CD14-positive monocyte (primary cell): ENCODE results near the gene EFCAB7. TPM values are rescaled to one million over a fixed set of nuclear protein-coding genes. Genes with fewer than 3 reads are reported as not detected.

Source experiments
- DNase-seq, 3 donors: peaks; one replicate each; pipeline ENCODE4 v3.0.0-alpha.2; 2011 to 2022
- H2AFZ ChIP-seq: 2 replicates; pipeline ENCODE4 v1.6.0; 2012; ENCODE audit warnings: mild to moderate bottlenecking, low read depth, low read length, inconsistent platforms; ENCODE audit not compliant: insufficient read depth, poor library complexity, severe bottlenecking
- H3K27ac ChIP-seq, 2 donors: 1 replicate in 1 of 2; 2 replicates in 1 of 2; pipeline ENCODE4 v1.5.1; 2012 to 2013; ENCODE audit warnings: low read length in 2 of 2, control low read depth in 1 of 2, inconsistent platforms in 1 of 2, low read depth in 1 of 2, mild to moderate bottlenecking in 1 of 2
- H3K27me3 ChIP-seq, 2 donors: one replicate each; pipeline versions ENCODE4 v1.6.0 to v1.6.1; 2011 to 2013; ENCODE audit warnings: low read length in 2 of 2; ENCODE audit not compliant: control insufficient read depth in 2 of 2, insufficient read depth in 2 of 2
- H3K36me3 ChIP-seq, 2 donors: replicated peaks in 1 of 2; 1 replicate in 1 of 2; 2 replicates in 1 of 2; pipeline versions ENCODE4 v1.5.1 to v1.6.1; 2012 to 2013; ENCODE audit warnings: low read length in 2 of 2, control low read depth in 1 of 2, inconsistent platforms in 1 of 2, mild to moderate bottlenecking in 1 of 2; ENCODE audit not compliant: insufficient read depth in 2 of 2, control insufficient read depth in 1 of 2
- H3K4me1 ChIP-seq, 2 donors: 1 replicate in 1 of 2; 2 replicates in 1 of 2; pipeline versions ENCODE4 v1.5.1 to v1.6.1; 2012 to 2013; ENCODE audit warnings: low read length in 2 of 2, control low read depth in 1 of 2, inconsistent platforms in 1 of 2, mild to moderate bottlenecking in 1 of 2, moderate library complexity in 1 of 2; ENCODE audit not compliant: insufficient read depth in 2 of 2, control insufficient read depth in 1 of 2
- H3K4me2 ChIP-seq: replicated peaks from 2 replicates; pipeline ENCODE3; 2012; ENCODE audit warnings: low read length, moderate library complexity, mild to moderate bottlenecking; ENCODE audit not compliant: poor library complexity, severe bottlenecking; ENCODE audit errors: extremely low read depth
- H3K4me3 ChIP-seq, 3 experiments: fragments of 200-600 bp in 1 of 3; sonication (generic) in 1 of 3; replicated peaks in 1 of 3; 1 replicate in 2 of 3; 2 replicates in 1 of 3; pipeline ENCODE4 v1.5.1; 2011 to 2013; ENCODE audit warnings: low read length in 3 of 3, mild to moderate bottlenecking in 3 of 3, control low read depth in 2 of 3, low read depth in 2 of 3, inconsistent platforms in 1 of 3, moderate library complexity in 1 of 3
- H3K79me2 ChIP-seq: 2 replicates; pipeline ENCODE4 v1.6.0; 2012; ENCODE audit warnings: mild to moderate bottlenecking, control low read depth, inconsistent platforms, low read length, moderate library complexity; ENCODE audit not compliant: insufficient read depth
- H3K9ac ChIP-seq: 2 replicates; pipeline ENCODE4 v1.6.0; 2017; ENCODE audit warnings: low read length, mild to moderate bottlenecking; ENCODE audit not compliant: insufficient read depth, poor library complexity, severe bottlenecking
- H3K9me3 ChIP-seq, 2 donors: replicated peaks in 1 of 2; 1 replicate in 1 of 2; 2 replicates in 1 of 2; pipeline versions ENCODE4 v1.5.1 to v1.6.1; 2012 to 2013; ENCODE audit warnings: low read length in 2 of 2, control low read depth in 1 of 2; ENCODE audit not compliant: control insufficient read depth in 1 of 2, insufficient read depth in 1 of 2
- H4K20me1 ChIP-seq: 2 replicates; pipeline ENCODE4 v1.6.0; 2012; ENCODE audit warnings: mild to moderate bottlenecking, low read length, control low read depth, moderate library complexity; ENCODE audit not compliant: insufficient read depth
- H3K27ac Mint-ChIP-seq, 7 donors: one replicate each; pipeline ENCODE4 v1.8.0; 2020; ENCODE audit warnings: mild to moderate bottlenecking in 7 of 7, mixed read lengths in 7 of 7, moderate library complexity in 6 of 7, inconsistent platforms in 2 of 7
- H3K27me3 Mint-ChIP-seq, 3 donors: one replicate each; pipeline ENCODE4 v1.8.0; 2021 to 2022; ENCODE audit warnings: low read depth in 3 of 3, mild to moderate bottlenecking in 3 of 3, mixed read lengths in 3 of 3, moderate library complexity in 3 of 3, inconsistent platforms in 1 of 3
- H3K36me3 Mint-ChIP-seq, 2 donors: one replicate each; pipeline ENCODE4 v1.8.0; 2020; ENCODE audit warnings: mixed read lengths in 2 of 2, inconsistent platforms in 1 of 2, mild to moderate bottlenecking in 1 of 2
- H3K4me1 Mint-ChIP-seq: one replicate; pipeline ENCODE4 v1.8.0; 2020; ENCODE audit warnings: mild to moderate bottlenecking, mixed read lengths
- H3K4me3 Mint-ChIP-seq, 2 donors: one replicate each; pipeline ENCODE4 v1.8.0; 2020; ENCODE audit warnings: mild to moderate bottlenecking in 2 of 2, mixed read lengths in 2 of 2, moderate library complexity in 1 of 2
- H3K9me3 Mint-ChIP-seq, 7 donors: one replicate each; pipeline ENCODE4 v1.8.0; 2020 to 2022; ENCODE audit warnings: mixed read lengths in 7 of 7, mild to moderate bottlenecking in 6 of 7, moderate library complexity in 6 of 7, inconsistent platforms in 2 of 7
- WGBS: methylation state at CpG from one replicate; pipeline ENCODE4 v1.1.5; 2013; ENCODE audit warnings: missing lambda C conversion rate; ENCODE audit not compliant: insufficient coverage; 5-methylcytosine and 5-hydroxymethylcytosine counted together
- intact Hi-C, 2 donors: fragments of 100-400 bp; cut with micrococcal nuclease; formaldehyde crosslinking; loops; one replicate each; pipeline versions ENCODE4 v1.15.0 to v1.15.1; 2023
- polyA plus RNA-seq, 3 donors: library from polyadenylated mRNA; depleted of rRNA in 1 of 3; unstranded in 2 of 3; stranded (reverse) in 1 of 3; fragments of 300-500 nt in 2 of 3; fragments of >200 nt in 1 of 3; fragmentation: Illumina TruSeq in 2 of 3; gene quantifications; 1 replicate in 2 of 3; 2 replicates in 1 of 3; pipeline ENCODE4 v1.2.3, GENCODE V29; 2012 to 2021
- TF ChIP-seq, protein P1 (sequence below): fragments of 200-600 bp; IDR thresholded peaks from one replicate; pipeline ENCODE4 v1.8.0; 2022; ENCODE audit warnings: antibody characterized with exemption, mild to moderate bottlenecking

Gene EFCAB7
- polyA plus RNA-seq, 3 donors, result 0.37 to 2.2 (median 0.92) TPM

DNA sequence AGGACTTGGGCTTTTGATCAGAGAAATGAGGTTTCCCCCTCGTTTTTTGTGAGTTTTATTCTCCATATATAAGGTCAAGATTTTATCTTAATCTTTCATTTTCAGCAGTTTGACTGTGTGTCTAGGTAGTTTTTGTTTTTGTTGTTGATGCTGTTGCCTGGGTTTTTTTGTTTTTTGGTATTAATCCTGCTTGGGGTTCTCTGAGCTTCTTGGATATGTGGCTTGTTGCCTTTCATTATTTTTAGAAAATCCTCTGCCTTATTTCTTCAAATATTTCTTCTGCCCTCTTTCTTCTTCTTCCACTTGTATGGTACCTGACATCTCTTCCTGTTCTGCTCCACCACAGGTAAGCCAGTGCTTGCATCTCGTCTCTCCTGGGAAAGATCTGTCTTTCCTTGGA, 25.0 kb downstream of the EFCAB7 start:
- no CpG with 5 or more reads among the region's 2 CpGs for WGBS
- no peak overlapping the region for H3K4me2 ChIP-seq

DNA sequence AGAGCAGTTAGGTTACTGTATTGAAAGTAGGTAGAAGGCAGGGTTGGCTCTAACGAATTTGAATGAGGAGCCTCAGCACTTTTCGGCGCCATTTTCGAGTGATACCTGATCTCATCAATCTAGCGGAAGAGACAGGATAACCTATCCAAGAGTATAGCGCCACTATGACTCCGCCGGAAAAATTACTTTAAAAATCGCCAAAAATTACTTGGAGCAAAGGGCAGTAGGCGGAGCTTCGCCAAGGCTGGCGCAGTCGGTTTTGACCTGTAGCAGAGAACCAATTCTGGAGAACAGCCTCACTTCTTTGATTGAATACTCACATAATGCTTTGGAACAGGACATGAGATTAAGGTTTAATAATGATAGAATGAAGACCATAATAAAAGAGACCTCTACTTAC, 25.6 kb downstream of the EFCAB7 start:
- no peak overlapping the region for H3K27ac ChIP-seq
- H3K79me2 ChIP-seq, result no peaks in the 10 kb centered on the region
- WGBS, result 96% methylated on average over 4 of the region's 13 CpGs
- Mint-ChIP-seq H3K9me3 (no peaks in the 10 kb centered on the region), H3K36me3 (peaks cover 1 to 6% of the 10 kb centered on the region in 2 donors), H3K27ac (no peak overlapping the region), H3K27me3 (peaks cover 0 to 1% (median 0%) of the 10 kb centered on the region in 3 donors), H3K4me3 (no peak overlapping the region), H3K4me1 (no peaks in the 10 kb centered on the region)
- no peaks in the 10 kb centered on the region for H3K4me1 ChIP-seq
- H3K9me3 ChIP-seq, result no peaks in the 10 kb centered on the region
- H4K20me1 ChIP-seq, result no peaks in the 10 kb centered on the region
- no peak overlapping the region for H3K4me3 ChIP-seq
- intact Hi-C loops, result no loop called here
- DNase-seq, result no peak
- no peaks in the 10 kb centered on the region for H3K36me3 ChIP-seq
- no peak overlapping the region for H3K9ac ChIP-seq
- H2AFZ ChIP-seq, result no peak overlapping the region
- TF ChIP-seq, protein P1, sequence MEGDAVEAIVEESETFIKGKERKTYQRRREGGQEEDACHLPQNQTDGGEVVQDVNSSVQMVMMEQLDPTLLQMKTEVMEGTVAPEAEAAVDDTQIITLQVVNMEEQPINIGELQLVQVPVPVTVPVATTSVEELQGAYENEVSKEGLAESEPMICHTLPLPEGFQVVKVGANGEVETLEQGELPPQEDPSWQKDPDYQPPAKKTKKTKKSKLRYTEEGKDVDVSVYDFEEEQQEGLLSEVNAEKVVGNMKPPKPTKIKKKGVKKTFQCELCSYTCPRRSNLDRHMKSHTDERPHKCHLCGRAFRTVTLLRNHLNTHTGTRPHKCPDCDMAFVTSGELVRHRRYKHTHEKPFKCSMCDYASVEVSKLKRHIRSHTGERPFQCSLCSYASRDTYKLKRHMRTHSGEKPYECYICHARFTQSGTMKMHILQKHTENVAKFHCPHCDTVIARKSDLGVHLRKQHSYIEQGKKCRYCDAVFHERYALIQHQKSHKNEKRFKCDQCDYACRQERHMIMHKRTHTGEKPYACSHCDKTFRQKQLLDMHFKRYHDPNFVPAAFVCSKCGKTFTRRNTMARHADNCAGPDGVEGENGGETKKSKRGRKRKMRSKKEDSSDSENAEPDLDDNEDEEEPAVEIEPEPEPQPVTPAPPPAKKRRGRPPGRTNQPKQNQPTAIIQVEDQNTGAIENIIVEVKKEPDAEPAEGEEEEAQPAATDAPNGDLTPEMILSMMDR, result no peak
- no peaks in the 10 kb centered on the region for H3K27me3 ChIP-seq
- no peak overlapping the region for H3K4me2 ChIP-seq

More for the DNA sequence above, 25.0 kb downstream of the EFCAB7 start:
- H3K27ac ChIP-seq, result no peak overlapping the region
- Mint-ChIP-seq H3K27ac (no peak overlapping the region), H3K4me1 (no peaks in the 10 kb centered on the region), H3K4me3 (no peak overlapping the region), H3K27me3 (peaks cover 0 to 1% (median 0%) of the 10 kb centered on the region in 3 donors), H3K36me3 (peaks cover 1 to 6% of the 10 kb centered on the region in 2 donors), H3K9me3 (no peaks in the 10 kb centered on the region)
- TF ChIP-seq, protein P1, result no peak
- H4K20me1 ChIP-seq, result no peaks in the 10 kb centered on the region
- no peaks in the 10 kb centered on the region for H3K9me3 ChIP-seq
- H3K4me1 ChIP-seq, result no peaks in the 10 kb centered on the region
- no peak overlapping the region for H3K9ac ChIP-seq
- intact Hi-C loops, result no loop called here
- H3K79me2 ChIP-seq, result no peaks in the 10 kb centered on the region
- no peaks in the 10 kb centered on the region for H3K36me3 ChIP-seq
- H2AFZ ChIP-seq, result no peak overlapping the region
- no peak for DNase-seq
- no peak overlapping the region for H3K4me3 ChIP-seq
- no peaks in the 10 kb centered on the region for H3K27me3 ChIP-seq
